ENCODE results near the gene ALOX5. TPM values are rescaled to one million over a fixed set of nuclear protein-coding genes. Genes with fewer than 3 reads are reported as not detected.
A peak's percentile ranks its signal among the peaks of the same experiment; 100 is the strongest.
"Not testable (repeated sequence)": the region's sequence is repeated elsewhere in the genome, so short reads cannot be mapped to it uniquely, and the experiment has no call there.

Gene ALOX5
- total RNA-seq, 1 donor from 2014 or later = 1.6 TPM

DNA sequence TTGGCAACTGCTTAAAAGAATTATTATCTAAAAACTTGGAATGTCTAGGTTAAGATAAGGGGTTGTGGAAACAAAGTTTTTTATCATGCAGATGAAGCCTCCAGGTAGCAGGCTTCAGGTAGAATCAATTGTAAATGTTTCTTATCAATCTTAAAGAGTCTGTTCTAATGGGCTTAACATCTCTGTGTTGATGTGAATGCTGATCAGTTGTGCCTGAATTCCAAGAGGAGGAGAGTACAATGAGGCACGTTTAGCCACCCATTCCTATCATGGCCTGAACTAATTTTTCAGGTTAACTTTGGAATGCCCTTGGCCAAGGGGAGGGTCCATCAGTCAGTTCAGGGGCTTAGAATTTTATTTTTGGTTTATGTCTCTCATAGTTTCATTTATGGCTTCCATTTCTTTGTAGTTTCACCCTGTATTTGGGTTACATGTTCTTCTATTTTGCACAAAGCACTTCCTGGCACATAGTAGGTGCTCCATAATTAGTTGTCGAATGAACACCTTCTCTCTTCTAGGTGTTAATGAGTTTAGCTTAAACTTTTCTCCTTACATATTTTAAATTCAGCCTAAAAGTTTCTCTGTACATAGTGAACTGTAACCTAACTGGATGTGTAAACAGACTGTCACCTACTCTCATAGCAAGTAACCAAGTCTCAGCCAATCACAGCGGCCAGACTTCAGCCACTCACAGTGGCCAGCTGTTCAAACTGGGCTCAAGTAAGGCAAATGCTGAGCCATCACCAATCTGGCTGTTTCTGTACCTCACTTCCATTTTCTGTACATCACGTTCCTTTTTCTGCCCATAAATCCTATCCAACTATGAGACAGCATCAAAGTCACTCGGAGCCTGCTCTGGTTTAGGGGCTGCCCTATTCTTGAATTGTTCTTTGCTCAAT, 34.7 kb downstream of the ALOX5 start:
- Histone ChIP-seq H3K4me2 (no peak overlapping the region), H2AFZ (replicated peaks) (no peak overlapping the region), H3K79me2 (ENCODE audit: low read depth) (no peaks in the 10 kb centered on the region), H3K4me3 (no peak overlapping the region), H3K36me3 (no peaks in the 10 kb centered on the region), H3K4me1 (no peaks in the 10 kb centered on the region), H3F3A (ENCODE audit: low read depth) (no peaks in the 10 kb centered on the region), H3K27ac (no peak overlapping the region), H4K20me1 (ENCODE audit: low read depth) (no peaks in the 10 kb centered on the region), H3K9me3 (ENCODE audit: low read depth) (no peaks in the 10 kb centered on the region), H3K9ac (no peak overlapping the region), H3K27me3 (no peaks in the 10 kb centered on the region)
- TF ChIP-seq EZH2phosphoT487 (IDR thresholded peaks at IDR 0.05) = no peak
- no peak for TF ChIP-seq EZH2 (IDR thresholded peaks at IDR 0.05)
- TF ChIP-seq, protein P1, sequence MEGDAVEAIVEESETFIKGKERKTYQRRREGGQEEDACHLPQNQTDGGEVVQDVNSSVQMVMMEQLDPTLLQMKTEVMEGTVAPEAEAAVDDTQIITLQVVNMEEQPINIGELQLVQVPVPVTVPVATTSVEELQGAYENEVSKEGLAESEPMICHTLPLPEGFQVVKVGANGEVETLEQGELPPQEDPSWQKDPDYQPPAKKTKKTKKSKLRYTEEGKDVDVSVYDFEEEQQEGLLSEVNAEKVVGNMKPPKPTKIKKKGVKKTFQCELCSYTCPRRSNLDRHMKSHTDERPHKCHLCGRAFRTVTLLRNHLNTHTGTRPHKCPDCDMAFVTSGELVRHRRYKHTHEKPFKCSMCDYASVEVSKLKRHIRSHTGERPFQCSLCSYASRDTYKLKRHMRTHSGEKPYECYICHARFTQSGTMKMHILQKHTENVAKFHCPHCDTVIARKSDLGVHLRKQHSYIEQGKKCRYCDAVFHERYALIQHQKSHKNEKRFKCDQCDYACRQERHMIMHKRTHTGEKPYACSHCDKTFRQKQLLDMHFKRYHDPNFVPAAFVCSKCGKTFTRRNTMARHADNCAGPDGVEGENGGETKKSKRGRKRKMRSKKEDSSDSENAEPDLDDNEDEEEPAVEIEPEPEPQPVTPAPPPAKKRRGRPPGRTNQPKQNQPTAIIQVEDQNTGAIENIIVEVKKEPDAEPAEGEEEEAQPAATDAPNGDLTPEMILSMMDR (IDR thresholded peaks at IDR 0.05) = no peak
- DNase-seq (ENCODE audit: low spot score) = no peak
- no peak overlapping the region for H3K27ac Mint-ChIP-seq
- no peaks in the 10 kb centered on the region for H3K9me3 Mint-ChIP-seq
- H3K36me3 Mint-ChIP-seq = no peaks in the 10 kb centered on the region
- peaks cover 4% of the 10 kb centered on the region for H3K27me3 Mint-ChIP-seq (ENCODE audit: insufficient read depth, low read depth)
- H3K4me3 Mint-ChIP-seq = no peak overlapping the region
- no peaks in the 10 kb centered on the region for H3K4me1 Mint-ChIP-seq

DNA sequence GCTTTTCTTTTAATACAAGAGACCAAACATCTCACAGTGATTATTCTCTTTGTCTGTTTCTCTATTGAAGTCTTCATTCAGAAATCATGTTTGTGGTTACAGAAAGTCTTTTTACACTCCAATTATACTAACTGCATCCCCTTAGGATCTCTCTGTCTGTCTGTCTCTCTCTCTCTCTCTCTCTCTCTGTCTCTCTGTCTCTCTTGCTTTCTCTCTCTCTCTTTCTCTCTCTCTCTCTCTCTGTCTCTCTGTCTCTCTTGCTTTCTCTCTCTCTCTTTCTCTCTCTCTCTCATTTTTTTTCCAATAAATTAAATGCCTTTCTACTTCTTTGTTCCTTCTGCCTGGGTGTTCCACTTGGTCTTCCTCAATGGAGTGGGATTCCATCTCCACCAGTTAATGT, 35.3 kb downstream of the ALOX5 start:
- not testable (repeated sequence) for H3K4me3 Mint-ChIP-seq; H3K27ac Mint-ChIP-seq; H3K79me2 ChIP-seq (ENCODE audit: low read depth); H3K4me3 ChIP-seq; H3K27me3 Mint-ChIP-seq (ENCODE audit: insufficient read depth, low read depth); H3K4me2 ChIP-seq; H3K36me3 ChIP-seq; H3K27ac ChIP-seq; H3K4me1 ChIP-seq; H3K36me3 Mint-ChIP-seq; H3K4me1 Mint-ChIP-seq; H3F3A ChIP-seq (ENCODE audit: low read depth); H4K20me1 ChIP-seq (ENCODE audit: low read depth); H3K9ac ChIP-seq; H3K9me3 Mint-ChIP-seq; H3K27me3 ChIP-seq; H3K9me3 ChIP-seq (ENCODE audit: low read depth); DNase-seq (ENCODE audit: low spot score)
- H2AFZ ChIP-seq (replicated peaks) = peak overlapping the region; percentile 15

DNA sequence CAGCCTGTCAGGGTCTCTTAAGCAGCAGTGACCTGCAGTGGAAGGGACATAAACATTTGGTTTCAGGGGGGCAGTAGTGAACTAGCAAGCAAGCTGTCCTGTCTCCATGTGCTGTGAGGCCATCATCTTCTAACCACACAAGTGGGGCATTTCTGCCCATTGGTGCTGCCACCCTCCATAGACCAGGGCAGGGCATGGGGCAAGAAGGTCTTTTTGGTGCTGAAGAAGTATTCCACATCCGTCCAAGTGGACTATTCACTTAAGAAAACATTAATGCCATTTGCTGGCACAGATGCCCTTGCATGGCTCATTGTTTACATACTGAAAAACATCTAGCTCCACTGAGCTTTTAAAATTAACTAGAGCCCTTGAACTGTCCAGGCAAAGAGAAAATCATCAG, 35.8 kb downstream of the ALOX5 start:
- Mint-ChIP-seq H3K4me1 (no peaks in the 10 kb centered on the region), H3K27me3 (ENCODE audit: insufficient read depth, low read depth) (peaks cover 4% of the 10 kb centered on the region), H3K27ac (no peak overlapping the region), H3K36me3 (no peaks in the 10 kb centered on the region), H3K9me3 (peaks cover 3% of the 10 kb centered on the region), H3K4me3 (no peak overlapping the region)
- Histone ChIP-seq H3K9me3 (ENCODE audit: low read depth) (no peaks in the 10 kb centered on the region), H3K27me3 (no peaks in the 10 kb centered on the region), H3K4me1 (no peaks in the 10 kb centered on the region), H3K4me2 (no peak overlapping the region), H3K79me2 (ENCODE audit: low read depth) (no peaks in the 10 kb centered on the region), H2AFZ (replicated peaks) (peak overlapping the region; percentile 15), H3K27ac (no peak overlapping the region), H4K20me1 (ENCODE audit: low read depth) (no peaks in the 10 kb centered on the region), H3F3A (ENCODE audit: low read depth) (no peaks in the 10 kb centered on the region), H3K4me3 (no peak overlapping the region), H3K9ac (no peak overlapping the region), H3K36me3 (no peaks in the 10 kb centered on the region)
- DNase-seq (ENCODE audit: low spot score) = no peak
- TF ChIP-seq EZH2 (IDR thresholded peaks at IDR 0.05) (no peak), EZH2phosphoT487 (IDR thresholded peaks at IDR 0.05) (no peak)
- TF ChIP-seq, protein P1 (IDR thresholded peaks at IDR 0.05) = no peak

DNA sequence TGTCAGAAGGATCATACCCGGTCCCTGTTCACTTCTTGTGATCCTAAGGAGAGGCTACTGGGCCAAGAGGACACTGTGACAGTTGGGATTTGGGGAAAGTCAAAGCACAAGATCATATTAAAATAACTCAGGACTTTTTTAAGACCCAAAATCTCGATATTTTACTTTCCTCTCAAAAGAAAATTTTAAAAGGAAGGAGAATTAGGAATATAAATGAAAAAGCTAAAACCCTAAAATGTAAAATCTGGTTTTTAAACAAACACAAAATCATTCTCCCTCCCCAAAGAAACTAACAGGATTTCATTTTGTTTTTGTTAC, 36.4 kb downstream of the ALOX5 start:
- H3K4me1 Mint-ChIP-seq = no peaks in the 10 kb centered on the region

More for the DNA sequence above, 36.4 kb downstream of the ALOX5 start:
- Histone ChIP-seq H3K36me3 (no peaks in the 10 kb centered on the region), H2AFZ (replicated peaks) (peak overlapping the region; percentile 10), H3K27ac (no peak overlapping the region), H3K9me3 (ENCODE audit: low read depth) (no peaks in the 10 kb centered on the region), H3F3A (ENCODE audit: low read depth) (no peaks in the 10 kb centered on the region), H3K4me1 (no peaks in the 10 kb centered on the region), H3K4me3 (no peak overlapping the region), H4K20me1 (ENCODE audit: low read depth) (no peaks in the 10 kb centered on the region), H3K9ac (no peak overlapping the region), H3K79me2 (ENCODE audit: low read depth) (no peaks in the 10 kb centered on the region), H3K27me3 (no peaks in the 10 kb centered on the region), H3K4me2 (no peak overlapping the region)
- peaks cover 3% of the 10 kb centered on the region for H3K9me3 Mint-ChIP-seq
- H3K27me3 Mint-ChIP-seq (ENCODE audit: insufficient read depth, low read depth) = peaks cover 4% of the 10 kb centered on the region
- H3K36me3 Mint-ChIP-seq = no peaks in the 10 kb centered on the region
- TF ChIP-seq EZH2phosphoT487 (IDR thresholded peaks at IDR 0.05) = no peak
- TF ChIP-seq, protein P1 (IDR thresholded peaks at IDR 0.05) = no peak
- TF ChIP-seq EZH2 (IDR thresholded peaks at IDR 0.05) = no peak
- no peak for DNase-seq (ENCODE audit: low spot score)
- H3K27ac Mint-ChIP-seq = no peak overlapping the region
- H3K4me3 Mint-ChIP-seq = no peak overlapping the region
